Skeletal muscle tissue (tissue), 4 donors: Measurements from ENCODE around the gene TIAM2. TPM values are rescaled to one million over a fixed set of nuclear protein-coding genes. Genes with fewer than 3 reads are reported as not detected.

ENCODE experiments used
- H3K27ac ChIP-seq: one replicate; pipeline ENCODE4 v1.7.0; 2013; ENCODE audit warnings: mild to moderate bottlenecking, low read depth, low read length, inconsistent platforms
- H3K27me3 ChIP-seq, 3 donors: one replicate each; pipeline ENCODE4 v1.7.0; 2013; ENCODE audit warnings: low read length in 3 of 3; ENCODE audit not compliant: control insufficient read depth in 3 of 3, insufficient read depth in 3 of 3
- H3K36me3 ChIP-seq, 3 donors: one replicate each; pipeline ENCODE4 v1.7.0; 2013; ENCODE audit warnings: low read length in 3 of 3; ENCODE audit not compliant: control insufficient read depth in 3 of 3, insufficient read depth in 3 of 3
- H3K4me1 ChIP-seq, 3 donors: one replicate each; pipeline ENCODE4 v1.7.0; 2013; ENCODE audit warnings: low read length in 3 of 3, mild to moderate bottlenecking in 3 of 3; ENCODE audit not compliant: control insufficient read depth in 3 of 3, insufficient read depth in 3 of 3
- H3K4me3 ChIP-seq, 3 donors: one replicate each; pipeline ENCODE4 v1.7.0; 2013; ENCODE audit warnings: low read length in 3 of 3
- H3K9ac ChIP-seq, 3 donors: one replicate each; pipeline ENCODE4 v1.7.0; 2013; ENCODE audit warnings: low read length in 3 of 3, mild to moderate bottlenecking in 3 of 3, moderate library complexity in 2 of 3, low read depth in 1 of 3
- H3K9me3 ChIP-seq, 3 donors: one replicate each; pipeline ENCODE4 v1.7.0; 2013; ENCODE audit warnings: low read length in 3 of 3; ENCODE audit not compliant: control insufficient read depth in 3 of 3
- total RNA-seq: library from RNA; depleted of rRNA; stranded (reverse); fragments of >200 nt; gene quantifications from one replicate; pipeline ENCODE4 v1.2.3, GENCODE V29; 2014
- donor health status: Osteomylitis.

The TIAM2 gene
- total RNA-seq, 1 donor from 2014 or later, result 22.4 TPM

DNA sequence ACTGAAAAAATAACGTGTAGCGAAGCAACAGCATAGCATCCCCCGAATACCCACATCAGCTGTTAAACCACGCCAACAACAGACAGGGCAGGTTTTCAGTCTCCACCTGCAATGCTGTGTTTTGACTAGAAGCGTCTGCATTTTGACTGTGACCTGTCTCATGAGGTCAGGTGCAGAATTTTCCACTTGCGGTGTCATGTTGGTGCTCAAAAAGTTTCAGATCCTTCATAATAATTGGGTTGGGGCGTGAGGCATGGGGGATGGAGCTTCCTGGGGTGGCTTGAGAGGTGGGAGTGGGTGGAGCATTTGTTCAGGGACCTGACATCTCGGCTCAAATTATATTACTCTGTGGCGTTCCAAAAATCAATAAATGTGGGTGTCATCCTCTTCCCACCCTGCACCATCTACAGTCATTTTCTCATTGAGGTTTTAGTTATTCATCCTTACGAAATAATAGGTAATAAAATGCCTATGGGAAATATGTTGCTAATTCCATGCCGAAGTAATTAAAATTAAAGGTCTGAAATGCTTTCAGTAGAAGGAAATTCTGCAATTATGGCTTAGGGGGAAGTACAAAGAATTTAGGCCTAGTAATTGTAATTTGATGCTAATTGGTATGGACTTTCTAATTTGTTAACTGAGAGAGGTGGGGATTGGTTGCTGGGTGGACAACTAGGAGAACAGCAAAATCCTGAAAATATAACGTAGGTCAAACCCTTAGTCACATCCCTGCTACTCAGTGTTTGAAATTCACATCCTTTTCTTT, 81.0 kb downstream of the TIAM2 start:
- no peak overlapping the region for H3K27ac ChIP-seq
- H3K4me3 ChIP-seq, result no peak overlapping the region
- H3K27me3 ChIP-seq, result no peaks in the 10 kb centered on the region
- no peaks in the 10 kb centered on the region for H3K9me3 ChIP-seq
- no peak overlapping the region for H3K9ac ChIP-seq
- H3K36me3 ChIP-seq, result no peaks in the 10 kb centered on the region
- H3K4me1 ChIP-seq, result no peaks in the 10 kb centered on the region

DNA sequence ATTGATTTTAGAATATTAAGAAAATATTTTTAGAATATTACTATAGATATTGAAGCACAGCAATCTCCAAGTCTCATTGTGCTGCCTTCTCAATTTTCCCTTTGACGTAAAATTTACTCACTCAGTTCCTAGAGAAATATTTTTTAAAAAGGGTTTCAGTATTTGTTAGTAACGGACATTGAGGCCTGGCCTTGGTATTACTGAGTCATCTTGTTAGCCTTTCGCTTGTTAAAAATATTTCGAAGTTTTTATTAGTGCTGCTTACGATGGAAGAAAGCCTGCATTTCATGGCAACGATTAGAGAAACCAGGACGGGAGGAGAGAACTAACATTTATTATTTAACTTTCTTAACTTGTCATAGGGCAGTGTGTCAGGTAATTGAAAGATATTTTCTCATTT, 82.2 kb downstream of the TIAM2 start:
- H3K36me3 ChIP-seq, result no peaks in the 10 kb centered on the region
- no peaks in the 10 kb centered on the region for H3K27me3 ChIP-seq
- H3K4me3 ChIP-seq, result no peak overlapping the region
- no peaks in the 10 kb centered on the region for H3K9me3 ChIP-seq
- no peaks in the 10 kb centered on the region for H3K4me1 ChIP-seq
- H3K9ac ChIP-seq, result no peak overlapping the region
- H3K27ac ChIP-seq, result peak overlapping the region; percentile 15

DNA sequence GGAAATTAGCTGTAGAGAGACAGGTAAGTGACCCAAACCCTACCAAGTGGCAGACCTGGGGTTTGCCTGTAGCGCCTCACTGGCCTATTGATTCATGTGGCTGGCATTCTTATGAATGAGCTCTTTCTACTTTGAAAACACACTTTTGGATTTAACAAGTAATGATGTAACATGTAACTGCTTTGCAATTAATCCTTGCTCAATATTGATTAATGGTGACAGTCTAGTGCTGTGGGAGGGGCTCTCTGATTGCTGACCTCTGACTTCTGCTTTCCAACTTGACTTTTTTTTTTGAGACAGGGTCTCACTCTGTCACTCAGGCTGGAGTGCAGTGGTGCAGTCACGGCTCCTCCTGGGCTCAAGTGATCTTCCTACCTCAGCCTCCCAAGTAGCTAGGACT, 82.7 kb downstream of the TIAM2 start:
- no peak overlapping the region for H3K9ac ChIP-seq
- no peaks in the 10 kb centered on the region for H3K36me3 ChIP-seq
- no peaks in the 10 kb centered on the region for H3K27me3 ChIP-seq
- H3K4me3 ChIP-seq, result no peak overlapping the region
- no peaks in the 10 kb centered on the region for H3K4me1 ChIP-seq
- no peaks in the 10 kb centered on the region for H3K9me3 ChIP-seq
- H3K27ac ChIP-seq, result peak overlapping the region; percentile 15

DNA sequence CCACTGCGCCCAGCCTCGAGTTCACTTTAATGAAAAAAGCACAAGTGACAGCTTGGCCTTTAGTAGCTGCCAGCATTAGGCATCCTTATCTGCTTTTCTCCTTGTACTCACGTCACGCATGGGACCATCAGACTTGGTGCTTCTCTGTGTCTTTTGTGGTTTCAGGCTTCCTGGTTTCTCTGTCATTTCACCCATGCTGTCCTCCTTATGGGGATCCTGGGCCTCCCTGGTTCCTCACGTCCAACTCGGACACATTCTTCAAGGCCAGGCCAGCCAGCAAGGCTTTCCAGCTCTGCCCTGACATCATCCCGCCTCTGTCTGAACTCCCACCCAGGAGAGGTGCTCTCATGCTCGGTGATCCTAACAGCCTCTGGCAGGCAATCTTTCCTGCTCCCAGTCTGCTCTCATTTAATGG, 83.2 kb downstream of the TIAM2 start:
- Histone ChIP-seq H3K27me3 (no peaks in the 10 kb centered on the region), H3K4me3 (no peak overlapping the region), H3K9ac (no peak overlapping the region), H3K9me3 (no peaks in the 10 kb centered on the region), H3K36me3 (no peaks in the 10 kb centered on the region), H3K4me1 (no peaks in the 10 kb centered on the region), H3K27ac (no peak overlapping the region)

DNA sequence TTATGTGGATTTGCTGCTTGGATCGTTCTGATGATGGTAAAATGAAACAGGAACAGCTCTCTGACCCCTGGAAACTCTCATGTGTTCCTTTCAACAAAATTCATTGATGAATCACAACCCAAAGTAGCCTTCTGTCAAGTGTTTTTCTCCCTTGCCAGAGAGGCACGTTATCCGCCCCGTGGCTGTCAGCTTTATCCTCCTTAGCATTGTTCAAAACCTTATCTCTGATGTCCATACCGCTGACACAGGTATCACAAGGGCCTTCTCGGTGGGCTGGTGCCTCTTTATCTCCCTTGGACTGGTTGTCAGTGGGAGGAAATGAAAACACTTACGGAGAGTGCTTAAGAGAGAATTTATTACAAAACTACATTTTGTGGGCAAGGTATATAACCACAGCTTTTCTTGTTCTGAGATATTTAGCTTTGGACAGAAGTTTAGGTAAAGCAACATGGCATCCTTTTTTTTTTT, 84.9 kb downstream of the TIAM2 start:
- no peak overlapping the region for H3K4me3 ChIP-seq
- no peaks in the 10 kb centered on the region for H3K9me3 ChIP-seq
- no peaks in the 10 kb centered on the region for H3K4me1 ChIP-seq
- no peaks in the 10 kb centered on the region for H3K27me3 ChIP-seq
- no peak overlapping the region for H3K27ac ChIP-seq
- no peaks in the 10 kb centered on the region for H3K36me3 ChIP-seq
- no peak overlapping the region for H3K9ac ChIP-seq

DNA sequence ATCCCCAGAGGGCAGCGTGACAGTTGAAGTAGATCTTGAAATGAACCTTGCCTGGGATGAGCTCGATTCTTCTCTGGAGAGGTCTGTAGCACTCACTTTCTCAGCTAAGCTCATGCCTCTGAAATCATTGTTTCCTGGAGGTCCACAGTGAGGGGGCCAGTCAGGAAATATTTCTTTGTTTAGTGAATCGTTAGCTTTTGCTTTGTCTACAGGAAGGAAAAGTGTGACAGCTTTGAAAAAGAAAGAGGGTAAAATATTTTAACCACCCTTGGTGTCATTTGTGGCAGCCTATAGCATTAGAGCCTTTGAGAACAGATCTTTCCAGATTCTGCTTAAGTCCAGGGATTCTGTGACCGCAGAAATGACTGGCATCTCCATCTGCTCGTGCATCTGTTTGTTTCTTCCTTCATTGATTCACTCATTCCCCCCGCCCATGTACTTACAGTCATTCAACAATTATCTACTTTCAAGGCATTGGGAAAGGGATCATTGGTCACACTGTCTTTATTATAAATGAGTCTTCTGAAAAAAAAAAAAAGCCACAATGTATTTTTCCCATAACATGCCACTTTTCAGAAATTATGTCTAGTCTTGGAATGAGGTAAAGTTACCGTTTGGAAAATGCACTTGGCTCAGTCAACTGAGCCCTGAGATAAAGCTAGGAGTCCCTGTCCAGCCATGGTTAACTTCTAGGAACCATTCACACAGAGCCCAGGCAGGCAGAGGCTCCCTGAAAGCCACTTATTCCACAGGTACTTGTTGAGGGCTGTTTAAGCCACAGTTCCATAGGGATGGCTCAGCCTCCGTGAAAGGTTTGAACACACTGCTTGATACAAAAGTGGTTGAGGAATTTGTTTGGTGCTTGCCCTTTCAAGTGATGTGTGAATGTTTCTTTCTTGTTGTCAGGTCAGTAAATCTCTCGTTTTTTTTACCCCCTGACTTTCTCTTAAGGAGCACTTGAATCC, 86.0 kb downstream of the TIAM2 start:
- H3K4me1 ChIP-seq, result no peaks in the 10 kb centered on the region
- H3K36me3 ChIP-seq, result no peaks in the 10 kb centered on the region
- H3K4me3 ChIP-seq, result no peak overlapping the region
- H3K27ac ChIP-seq, result no peak overlapping the region
- H3K9me3 ChIP-seq, result no peaks in the 10 kb centered on the region
- H3K27me3 ChIP-seq, result no peaks in the 10 kb centered on the region
- no peak overlapping the region for H3K9ac ChIP-seq

DNA sequence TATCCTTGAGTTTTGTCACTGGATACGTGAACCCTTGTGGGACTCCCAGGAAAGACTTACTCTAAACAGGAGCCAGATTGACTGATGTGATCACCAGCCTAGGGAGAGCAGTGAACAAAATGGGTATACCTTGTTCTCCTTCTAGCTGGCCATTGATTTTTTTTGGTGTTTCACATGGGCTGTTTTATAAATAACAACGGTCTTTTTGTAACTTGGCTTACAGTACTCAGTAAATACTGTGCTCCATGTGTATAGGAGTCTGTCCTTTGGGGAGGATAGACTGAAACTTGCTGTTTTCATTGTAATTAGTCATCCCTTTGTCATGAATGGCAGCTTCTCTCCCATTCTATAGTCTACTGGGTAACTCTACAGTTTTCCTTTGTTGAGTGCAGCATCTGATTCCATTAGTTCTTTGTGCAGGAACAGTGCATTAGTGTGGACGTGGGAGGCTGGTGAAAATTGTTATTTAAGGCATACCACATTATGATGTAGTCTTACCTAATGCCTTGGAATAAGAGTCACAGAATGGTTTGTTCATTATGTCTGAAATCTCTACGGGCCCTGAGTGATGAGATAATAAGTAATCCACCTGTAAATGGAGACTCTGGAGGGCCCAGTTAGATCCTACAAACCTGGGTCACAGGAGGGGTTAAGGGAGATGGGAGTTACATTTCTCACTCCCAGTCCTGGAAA, 89.5 kb downstream of the TIAM2 start:
- Histone ChIP-seq H3K36me3 (no peaks in the 10 kb centered on the region), H3K27me3 (no peaks in the 10 kb centered on the region), H3K4me3 (no peak overlapping the region), H3K9ac (no peak overlapping the region), H3K9me3 (no peaks in the 10 kb centered on the region), H3K27ac (no peak overlapping the region), H3K4me1 (no peaks in the 10 kb centered on the region)

DNA sequence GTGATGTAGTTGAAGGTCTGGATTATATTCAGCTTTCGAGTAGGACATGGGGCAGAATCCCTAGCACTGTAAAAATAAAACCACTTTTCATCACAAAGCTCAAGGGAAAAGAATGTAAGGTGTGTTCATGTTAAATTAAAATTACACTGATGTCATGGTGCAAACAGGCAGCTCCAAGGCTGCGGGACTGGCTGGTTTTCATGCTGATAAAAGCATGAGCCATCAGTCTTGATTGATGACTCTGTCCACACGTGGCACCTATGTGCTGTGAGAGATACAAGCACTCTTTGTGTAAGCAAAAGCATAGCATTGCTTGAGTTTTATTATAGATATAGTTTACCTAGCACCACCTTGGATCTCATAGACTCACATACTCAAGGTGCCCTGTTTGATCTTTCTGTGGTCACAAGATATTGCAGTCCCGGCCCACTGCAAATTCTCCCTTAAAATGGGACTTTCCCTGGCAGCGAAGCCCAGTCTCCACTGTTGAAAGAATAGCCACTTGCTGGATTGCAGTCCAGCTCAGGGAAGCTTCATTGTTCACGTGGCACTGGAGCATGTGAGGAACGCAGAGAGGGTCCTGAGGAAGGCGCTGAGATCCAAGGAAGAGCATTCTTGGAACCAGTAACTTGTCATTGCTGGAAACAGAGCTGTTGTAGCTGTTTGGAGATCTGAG, 90.6 kb downstream of the TIAM2 start:
- Histone ChIP-seq H3K4me3 (no peak overlapping the region), H3K27me3 (no peaks in the 10 kb centered on the region), H3K4me1 (no peaks in the 10 kb centered on the region), H3K9me3 (no peaks in the 10 kb centered on the region), H3K27ac (no peak overlapping the region), H3K36me3 (no peaks in the 10 kb centered on the region), H3K9ac (no peak overlapping the region)

DNA sequence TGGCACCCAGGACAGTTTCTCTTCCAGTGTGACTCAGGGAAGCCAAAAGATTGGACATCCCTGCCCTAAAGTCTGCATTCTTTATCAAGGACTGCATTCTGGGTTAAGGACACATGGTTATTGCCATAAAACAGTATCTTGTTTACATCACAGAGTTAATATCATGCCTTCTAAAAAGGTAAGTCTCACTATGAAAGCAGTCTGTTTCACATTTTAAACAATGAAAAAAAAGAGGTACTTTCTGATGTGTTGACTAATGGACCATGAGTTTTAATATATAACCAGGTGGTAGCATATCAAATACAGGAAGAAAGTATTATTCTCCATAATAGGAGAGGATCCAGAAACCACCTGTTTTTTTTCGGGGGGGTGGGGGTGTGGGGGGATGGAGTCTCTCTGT, 93.7 kb downstream of the TIAM2 start:
- no peaks in the 10 kb centered on the region for H3K36me3 ChIP-seq
- no peaks in the 10 kb centered on the region for H3K27me3 ChIP-seq
- no peak overlapping the region for H3K9ac ChIP-seq
- H3K4me1 ChIP-seq, result no peaks in the 10 kb centered on the region
- no peak overlapping the region for H3K27ac ChIP-seq
- no peaks in the 10 kb centered on the region for H3K9me3 ChIP-seq
- no peak overlapping the region for H3K4me3 ChIP-seq
